Esophagus squamous epithelium (tissue), 4 donors: ENCODE results near the gene ALKBH5.

Experiments used
- POLR2A ChIP-seq, 4 donors: fragments of 450-650 bp; IDR thresholded peaks; one replicate each; pipeline ENCODE4 v1.6.1; 2017; ENCODE audit warnings: antibody characterized with exemption in 4 of 4, mild to moderate bottlenecking in 4 of 4, moderate library complexity in 3 of 4
- TF ChIP-seq, protein P1 (sequence below), 6 experiments: fragments of 450-650 bp in 4 of 6; fragments of 200-600 bp in 2 of 6; sonication (generic) in 2 of 6; IDR thresholded peaks; one replicate each; pipeline ENCODE4 v1.5.1; 2016 to 2019; ENCODE audit warnings: antibody characterized with exemption in 6 of 6, mild to moderate bottlenecking in 4 of 6, moderate library complexity in 4 of 6

DNA sequence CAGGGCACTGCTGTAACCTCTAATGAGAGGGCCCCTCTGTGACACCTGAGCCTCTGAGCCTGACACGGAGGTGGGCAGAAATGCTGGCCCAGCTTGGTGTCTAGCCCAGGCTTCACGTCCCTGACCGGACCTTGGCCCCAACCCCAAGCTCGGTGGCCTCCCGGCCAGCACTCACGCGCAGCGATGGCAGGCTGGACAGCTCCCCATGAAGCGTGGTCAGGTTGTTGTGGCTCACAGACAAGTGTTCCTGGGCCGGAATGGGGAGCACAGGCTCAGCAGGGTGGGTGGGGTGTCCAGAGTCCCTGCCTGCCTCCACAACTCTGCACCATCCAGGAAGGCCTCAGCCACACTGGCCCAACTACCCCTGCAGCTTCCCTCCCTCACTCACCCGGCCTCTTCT, 72.7 kb downstream of the ALKBH5 start:
- TF ChIP-seq, protein P1, sequence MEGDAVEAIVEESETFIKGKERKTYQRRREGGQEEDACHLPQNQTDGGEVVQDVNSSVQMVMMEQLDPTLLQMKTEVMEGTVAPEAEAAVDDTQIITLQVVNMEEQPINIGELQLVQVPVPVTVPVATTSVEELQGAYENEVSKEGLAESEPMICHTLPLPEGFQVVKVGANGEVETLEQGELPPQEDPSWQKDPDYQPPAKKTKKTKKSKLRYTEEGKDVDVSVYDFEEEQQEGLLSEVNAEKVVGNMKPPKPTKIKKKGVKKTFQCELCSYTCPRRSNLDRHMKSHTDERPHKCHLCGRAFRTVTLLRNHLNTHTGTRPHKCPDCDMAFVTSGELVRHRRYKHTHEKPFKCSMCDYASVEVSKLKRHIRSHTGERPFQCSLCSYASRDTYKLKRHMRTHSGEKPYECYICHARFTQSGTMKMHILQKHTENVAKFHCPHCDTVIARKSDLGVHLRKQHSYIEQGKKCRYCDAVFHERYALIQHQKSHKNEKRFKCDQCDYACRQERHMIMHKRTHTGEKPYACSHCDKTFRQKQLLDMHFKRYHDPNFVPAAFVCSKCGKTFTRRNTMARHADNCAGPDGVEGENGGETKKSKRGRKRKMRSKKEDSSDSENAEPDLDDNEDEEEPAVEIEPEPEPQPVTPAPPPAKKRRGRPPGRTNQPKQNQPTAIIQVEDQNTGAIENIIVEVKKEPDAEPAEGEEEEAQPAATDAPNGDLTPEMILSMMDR (IDR thresholded peaks at IDR 0.05) = no peak
- no peak for TF ChIP-seq POLR2A (IDR thresholded peaks at IDR 0.05)
